C4-2B (cell line): ENCODE results near the gene BMERB1.

Experiments used
- CTCF ChIP-seq: fragments of 450-650 bp; conservative IDR thresholded peaks from 2 replicates; pipeline ENCODE4 v1.5.1; 2017; ENCODE audit warnings: mild to moderate bottlenecking
- ZFX ChIP-seq: fragments of 450-650 bp; IDR thresholded peaks from 2 replicates; pipeline ENCODE4 v1.6.1; 2017

DNA sequence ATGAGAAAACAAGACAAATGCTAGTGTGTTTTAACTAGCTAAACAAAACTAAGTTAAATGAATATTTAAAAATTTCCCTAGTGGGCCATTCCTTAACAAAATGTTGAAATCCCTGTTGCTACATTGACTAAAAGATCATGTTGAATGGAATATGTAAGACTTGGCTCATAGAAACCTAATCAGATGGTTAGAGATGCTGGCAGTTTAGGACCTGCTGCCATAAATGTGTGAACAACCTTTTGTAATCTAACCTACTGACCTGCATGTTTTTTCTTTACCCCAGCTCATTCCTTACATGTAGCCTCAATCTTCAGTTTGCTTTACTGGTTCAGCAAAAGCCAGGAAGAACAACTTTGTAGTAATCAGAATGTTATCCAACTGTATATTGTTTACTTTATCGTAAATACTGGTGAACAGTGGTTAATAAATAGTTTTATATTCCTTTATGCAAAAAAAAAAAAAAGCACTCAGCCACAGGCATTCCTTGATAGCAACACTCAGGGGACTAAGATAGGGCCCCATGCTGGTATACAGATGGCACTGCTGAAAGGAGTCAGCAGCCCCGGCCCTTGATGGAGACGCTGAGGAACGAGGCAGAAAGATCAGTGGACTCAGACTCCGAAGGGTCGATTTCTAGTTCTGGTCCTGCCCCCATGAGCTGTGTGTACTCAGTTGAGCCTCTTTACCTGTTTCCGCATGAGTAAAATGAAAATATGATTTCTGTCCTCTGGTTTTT is 130.4 kb downstream of the BMERB1 start:
- TF ChIP-seq CTCF (no peak), ZFX (no peak)
